ENCODE results near the gene SNRNP48.
A peak's percentile ranks its signal among the peaks of the same experiment; 100 is the strongest.

Gene SNRNP48

GRCh38 chr6:7589949-7590917 is at the start of gene SNRNP48:
Gene SNRNP48 (plus strand): TSS chr6:7590198. CDS start chr6:7590258, 60 bp downstream.
- peak; percentile 76 for DNase-seq

GRCh38 chr6:7540595-7540994 is 49.4 kb upstream of the SNRNP48 start:
- DNase-seq: no peak

GRCh38 chr6:7541175-7542064 is 48.6 kb upstream of the SNRNP48 start, which contains the start of gene DSP:
Gene DSP (plus strand): TSS chr6:7541671. CDS start chr6:7541916, 245 bp downstream.
- DNase-seq: no peak

- DNase-seq: no peak
Measured at GRCh38 chr6:7542065-7542873, 47.7 kb upstream of the SNRNP48 start.

GRCh38 chr6:7542874-7543624 is 46.9 kb upstream of the SNRNP48 start:
- no peak for DNase-seq

GRCh38 chr6:7543789-7544424 is 46.1 kb upstream of the SNRNP48 start:
- no peak for DNase-seq

GRCh38 chr6:7544597-7544996 is 45.4 kb upstream of the SNRNP48 start:
- DNase-seq: no peak

GRCh38 chr6:7545316-7546019 is 44.5 kb upstream of the SNRNP48 start:
- no peak for DNase-seq

GRCh38 chr6:7546020-7546369 is 44.0 kb upstream of the SNRNP48 start:
- no peak for DNase-seq

GRCh38 chr6:7546383-7546782 is 43.6 kb upstream of the SNRNP48 start:
- no peak for DNase-seq

GRCh38 chr6:7546896-7547295 is 43.1 kb upstream of the SNRNP48 start:
- no peak for DNase-seq

GRCh38 chr6:7547315-7547714 is 42.7 kb upstream of the SNRNP48 start:
- no peak for DNase-seq

GRCh38 chr6:7550433-7550801 is 39.6 kb upstream of the SNRNP48 start:
- DNase-seq: no peak

- no peak for DNase-seq
Measured at GRCh38 chr6:7554533-7555275, 35.3 kb upstream of the SNRNP48 start.

- no peak for DNase-seq
Measured at GRCh38 chr6:7555671-7556070, 34.3 kb upstream of the SNRNP48 start.

GRCh38 chr6:7556394-7557106 is 33.4 kb upstream of the SNRNP48 start:
- DNase-seq: no peak

GRCh38 chr6:7557652-7558051 is 32.3 kb upstream of the SNRNP48 start:
- no peak for DNase-seq

- DNase-seq: no peak
Measured at GRCh38 chr6:7558781-7559180, 31.2 kb upstream of the SNRNP48 start.

- DNase-seq: no peak
Measured at GRCh38 chr6:7559196-7559595, 30.8 kb upstream of the SNRNP48 start.
